Activated CD4-positive, alpha-beta memory T cell treated with anti-CD3 and anti-CD28 coated beads, Interleukin-2, amount 10 ng/mL, durations not matched to agents 7 days and 5 days (primary cell): ENCODE results near the gene INSRR. TPM values are rescaled to one million over a fixed set of nuclear protein-coding genes. Genes with fewer than 3 reads are reported as not detected.

Source experiments
- CTCF ChIA-PET: fragments of 350-600 bp; sonication (Branson Sonifier 250); formaldehyde crosslinking; loops from one replicate; lab custom pipeline; 2021; ENCODE audit warnings: antibody characterized with exemption, inconsistent platforms; lab: Charles Lee
- POLR2A ChIA-PET: fragments of 350-600 bp; sonication (Branson Sonifier 250); formaldehyde crosslinking; loops from one replicate; lab custom pipeline; 2021; ENCODE audit warnings: antibody characterized with exemption; lab: Charles Lee
- DNase-seq: peaks from one replicate; pipeline ENCODE4 v3.0.0-alpha.2; 2020
- H3K27ac Mint-ChIP-seq: one replicate; pipeline ENCODE4 v1.8.0; 2021; ENCODE audit warnings: mild to moderate bottlenecking, mixed read lengths
- H3K27me3 Mint-ChIP-seq: one replicate; pipeline ENCODE4 v1.8.0; 2021; ENCODE audit warnings: mixed read lengths
- H3K36me3 Mint-ChIP-seq: one replicate; pipeline ENCODE4 v1.8.0; 2021; ENCODE audit warnings: low read depth, mixed read lengths
- H3K4me1 Mint-ChIP-seq: one replicate; pipeline ENCODE4 v1.8.0; 2021; ENCODE audit warnings: mixed read lengths
- H3K4me3 Mint-ChIP-seq: one replicate; pipeline ENCODE4 v1.8.0; 2021; ENCODE audit warnings: mild to moderate bottlenecking, mixed read lengths
- H3K9me3 Mint-ChIP-seq: one replicate; pipeline ENCODE4 v1.8.0; 2021; ENCODE audit warnings: mixed read lengths
- total RNA-seq, 2 experiments: library from RNA; stranded (reverse); gene quantifications; one replicate each; pipeline ENCODE4 v1.2.3, GENCODE V29; 2021

The INSRR gene
- total RNA-seq, 2 experiments from 2014 or later: 0.08 to 0.13 TPM

DNA sequence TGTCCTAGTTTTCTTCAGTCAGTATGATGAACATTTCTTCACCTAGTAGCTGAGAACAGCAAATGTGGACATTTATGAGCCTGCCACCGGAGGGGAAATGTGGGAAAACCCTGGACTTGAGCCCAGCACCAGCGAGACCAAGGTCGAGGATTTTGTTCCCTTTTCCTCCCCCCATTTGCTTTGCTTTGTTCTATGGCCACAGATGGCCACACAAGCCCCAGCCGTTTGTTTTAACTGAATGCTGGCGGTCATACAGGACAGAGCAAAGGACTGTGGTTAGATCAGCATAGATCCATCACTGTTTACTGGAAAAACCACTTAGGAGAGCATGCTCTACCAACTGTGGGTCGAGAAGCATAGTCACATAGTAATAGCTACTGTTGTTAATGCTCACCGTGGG, 63.1 kb downstream of the INSRR start:
- Mint-ChIP-seq H3K27me3 (no peaks in the 10 kb centered on the region), H3K36me3 (peaks cover 77% of the 10 kb centered on the region), H3K4me1 (peaks cover 8% of the 10 kb centered on the region), H3K27ac (no peak overlapping the region), H3K4me3 (no peak overlapping the region), H3K9me3 (no peaks in the 10 kb centered on the region)
- ChIA-PET CTCF (interaction anchor here (1.4 to 13.6 kb wide), 8 partner anchors 13 to 94 kb away, joined by 3 to 238 read pairs (median 12); partner anchors contain the start of genes INSRR, NTRK1, PEAR1 and SH2D2A), POLR2A (interaction anchor here (1.5 to 5.5 kb wide), 3 partner anchors 11 to 65 kb away, joined by 3 to 38 read pairs (median 8); partner anchors contain the start of genes INSRR and NTRK1)
- no peak for DNase-seq

DNA sequence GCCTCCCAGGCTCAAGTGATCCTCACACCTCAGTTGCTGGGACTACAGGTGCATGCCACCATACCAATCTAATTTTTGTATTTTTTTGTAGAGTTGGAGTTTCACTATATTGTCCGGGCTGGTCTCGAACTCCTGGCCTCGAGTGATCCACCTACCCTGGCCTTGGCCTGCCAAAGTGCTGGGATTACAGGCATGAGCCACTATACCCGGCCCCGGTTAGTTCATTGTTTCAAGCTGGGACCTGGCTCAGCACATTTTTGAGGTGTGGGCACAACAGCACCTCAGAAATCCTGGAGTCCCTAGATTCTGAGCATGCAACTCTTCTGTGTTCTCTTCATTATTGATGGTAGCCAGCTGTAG, 63.6 kb downstream of the INSRR start:
- no peak overlapping the region for H3K4me3 Mint-ChIP-seq
- H3K27me3 Mint-ChIP-seq: no peaks in the 10 kb centered on the region
- CTCF ChIA-PET: interaction anchor here (1.4 to 13.6 kb wide), 6 partner anchors 13 to 94 kb away, joined by 3 to 238 read pairs (median 19); partner anchors contain the start of genes INSRR, NTRK1 and PEAR1
- H3K9me3 Mint-ChIP-seq: no peaks in the 10 kb centered on the region
- DNase-seq: no peak
- peaks cover 5% of the 10 kb centered on the region for H3K4me1 Mint-ChIP-seq
- H3K27ac Mint-ChIP-seq: no peak overlapping the region
- H3K36me3 Mint-ChIP-seq: peaks cover 74% of the 10 kb centered on the region
- POLR2A ChIA-PET: interaction anchor here (1.3 to 5.5 kb wide), 4 partner anchors 10 to 67 kb away, joined by 3 to 38 read pairs (median 6); partner anchors contain the start of genes INSRR, ISG20L2, METTL25B and NTRK1

DNA sequence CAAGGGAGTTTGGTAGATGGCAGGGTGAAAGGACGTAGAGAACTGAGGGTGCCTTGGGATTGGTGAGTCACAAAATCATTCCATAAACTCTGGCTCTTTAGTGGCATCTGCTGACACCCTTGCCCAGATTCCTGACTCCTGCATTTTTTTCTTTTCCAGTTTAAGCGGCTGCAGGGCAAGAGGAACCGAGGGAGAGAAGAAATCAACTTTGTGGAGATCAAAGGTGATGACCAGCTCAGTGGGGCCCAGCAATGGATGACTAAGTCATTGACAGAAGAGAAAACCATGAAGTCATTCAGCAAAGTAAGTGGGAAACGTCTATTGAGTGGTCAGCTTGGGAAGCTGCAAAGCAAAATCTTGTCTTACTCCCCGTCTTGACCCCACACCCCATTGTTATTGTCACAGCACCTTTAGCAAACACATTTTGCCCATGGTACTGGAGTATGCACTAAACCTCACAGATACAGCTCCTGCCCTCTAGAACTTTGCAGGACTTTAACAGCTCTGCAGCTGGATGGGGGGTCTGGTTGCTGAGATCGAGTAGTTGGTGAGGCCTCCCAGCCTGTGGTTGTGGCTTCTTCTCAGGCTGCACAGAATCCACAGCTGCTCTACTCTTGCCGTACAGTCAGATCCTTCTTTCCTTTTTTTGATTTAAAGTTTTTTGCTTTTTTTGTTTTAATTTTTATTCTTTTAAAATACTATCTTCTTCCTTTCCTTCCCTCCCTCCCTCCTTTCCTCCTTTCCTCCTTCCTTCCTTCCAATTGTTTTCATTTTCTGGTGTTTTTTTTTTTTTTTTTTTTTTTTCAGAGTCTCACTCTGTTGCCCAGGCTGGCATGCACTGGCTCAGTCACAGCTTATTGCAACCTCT, 64.2 kb downstream of the INSRR start:
- H3K4me3 Mint-ChIP-seq: no peak overlapping the region
- ChIA-PET POLR2A (interaction anchor here (1.1 to 5.5 kb wide), 4 partner anchors 10 to 66 kb away, joined by 3 to 38 read pairs (median 3); partner anchors contain the start of genes HDGF, INSRR, ISG20L2 and METTL25B), CTCF (interaction anchor here (0.9 to 13.6 kb wide), 7 partner anchors 12 to 105 kb away, joined by 3 to 238 read pairs (median 18); partner anchors contain the start of genes INSRR, NTRK1 and PEAR1)
- no peaks in the 10 kb centered on the region for H3K9me3 Mint-ChIP-seq
- H3K27ac Mint-ChIP-seq: no peak overlapping the region
- H3K36me3 Mint-ChIP-seq: peaks cover 74% of the 10 kb centered on the region
- DNase-seq: no peak
- H3K27me3 Mint-ChIP-seq: no peaks in the 10 kb centered on the region
- peaks cover 9% of the 10 kb centered on the region for H3K4me1 Mint-ChIP-seq

Other genes with a start within 250 kb of the INSRR start
- gene HAPLN2, start 239.7 kb downstream of the INSRR start, total RNA-seq: not detected
- not detected for gene BCAN, start 217.0 kb downstream of the INSRR start, total RNA-seq
- gene NES, start 181.7 kb downstream of the INSRR start, total RNA-seq: not detected
- 1 to 10 TPM in 1 of 2 experiments, under 1 TPM in 1; 0.58 to 1.2 TPM for gene CRABP2, start 153.5 kb downstream of the INSRR start, total RNA-seq
- 10 to 100 TPM; 40.3 to 44.3 TPM for gene METTL25B, start 130.6 kb downstream of the INSRR start, total RNA-seq
- 10 to 100 TPM; 42.0 to 43.3 TPM for gene ISG20L2, start 130.4 kb downstream of the INSRR start, total RNA-seq
- 10 to 100 TPM; 40.3 to 43.8 TPM for gene MRPL24, start 118.0 kb downstream of the INSRR start, total RNA-seq
- gene HDGF, start 107.4 kb downstream of the INSRR start, total RNA-seq: 100 to 1,000 TPM; 222 to 229 TPM
- 10 to 100 TPM; 61.6 to 74.1 TPM for gene PRCC, start 91.6 kb downstream of the INSRR start, total RNA-seq
- 100 to 1,000 TPM; 192 to 193 TPM for gene SH2D2A, start 42.3 kb downstream of the INSRR start, total RNA-seq
- 1 to 10 TPM; 1.6 to 1.8 TPM for gene NTRK1, start 1.7 kb upstream of the INSRR start, total RNA-seq
- under 1 TPM in 1 of 2 experiments, not detected in 1; 0.05 TPM for gene PEAR1, start 34.6 kb upstream of the INSRR start, total RNA-seq
- not detected for gene LRRC71, start 61.5 kb upstream of the INSRR start, total RNA-seq
- 10 to 100 TPM; 14.9 to 15.8 TPM for gene ARHGEF11, start 186.6 kb upstream of the INSRR start, total RNA-seq
- gene ETV3L, start 240.7 kb upstream of the INSRR start, total RNA-seq: not detected